AG09309 (cell line): ENCODE data around the gene PCDHB5.

Source experiments
- DNase-seq: peaks from one replicate; pipeline ENCODE4 v3.0.0-alpha.2; 2010; ENCODE audit warnings: low read depth
- H3K4me3 ChIP-seq: 2 replicates; pipeline ENCODE4 v1.5.1; 2011; ENCODE audit warnings: mild to moderate bottlenecking, low read depth, low read length, moderate library complexity; ENCODE audit not compliant: control insufficient read depth
- CTCF ChIP-seq: IDR thresholded peaks from 2 replicates; pipeline ENCODE4 v1.5.1; 2011; ENCODE audit warnings: mild to moderate bottlenecking, low read depth, low read length, inconsistent platforms; ENCODE audit not compliant: insufficient read depth, control insufficient read depth; ENCODE audit errors: missing control alignments

Gene PCDHB5

GRCh38 chr5:141186897-141187512, 52.0 kb downstream of the PCDHB5 start, which contains the start of gene PCDHB9:
Gene PCDHB9 (plus strand): TSS chr5:141187161. CDS start chr5:141187319, 158 bp downstream.
- no peak for DNase-seq
- TF ChIP-seq CTCF = peak; percentile 70
- H3K4me3 ChIP-seq = peak within 1 kb of the TSS; percentile 27
